MM.1S (cell line): ENCODE results near the gene CAMLG.

Source experiments
- DNase-seq: peaks from one replicate; pipeline ENCODE4 v3.0.0-alpha.2; 2015
- H2AFZ ChIP-seq: fragments of 300-600 bp; sonication (generic); 2 replicates; pipeline ENCODE4 v1.6.0; 2016; ENCODE audit warnings: antibody characterized with exemption, low read length
- H3F3A ChIP-seq: fragments of 300-600 bp; sonication (generic); 2 replicates; pipeline ENCODE4 v1.6.1; 2016; ENCODE audit warnings: mild to moderate bottlenecking, antibody characterized with exemption, low read length, moderate library complexity, mixed read lengths; ENCODE audit not compliant: insufficient read depth
- H3K27ac ChIP-seq: fragments of 300-600 bp; sonication (generic); 2 replicates; pipeline ENCODE4 v1.5.1; 2016; ENCODE audit warnings: mild to moderate bottlenecking, low read length
- H3K27me3 ChIP-seq: fragments of 300-600 bp; sonication (generic); replicated peaks from 2 replicates; pipeline ENCODE4 v1.6.0; 2016; ENCODE audit warnings: low read length; ENCODE audit not compliant: insufficient read depth
- H3K36me3 ChIP-seq: fragments of 300-600 bp; sonication (generic); replicated peaks from 2 replicates; pipeline ENCODE4 v1.6.1; 2016; ENCODE audit warnings: mild to moderate bottlenecking, low read length, mixed read lengths; ENCODE audit not compliant: insufficient read depth
- H3K4me1 ChIP-seq: fragments of 300-600 bp; sonication (generic); 2 replicates; pipeline ENCODE4 v1.6.1; 2016; ENCODE audit warnings: low read length, mixed read lengths
- H3K4me2 ChIP-seq: fragments of 300-600 bp; sonication (generic); 2 replicates; pipeline ENCODE4 v1.6.0; 2016; ENCODE audit warnings: low read depth, low read length
- H3K4me3 ChIP-seq: fragments of 300-600 bp; sonication (generic); 2 replicates; pipeline ENCODE4 v1.5.1; 2016; ENCODE audit warnings: low read length, mixed read lengths
- H3K79me2 ChIP-seq: fragments of 300-600 bp; sonication (generic); 2 replicates; pipeline ENCODE4 v1.6.1; 2016; ENCODE audit warnings: mixed run types, low read length, mixed read lengths
- H3K9ac ChIP-seq: fragments of 300-600 bp; sonication (generic); 2 replicates; pipeline ENCODE4 v1.6.1; 2016; ENCODE audit warnings: low read length, mixed read lengths
- H3K9me2 ChIP-seq: fragments of 300-600 bp; sonication (generic); replicated peaks from 2 replicates; pipeline ENCODE4 v1.6.1; 2016; ENCODE audit warnings: mild to moderate bottlenecking, low read length, mixed read lengths; ENCODE audit not compliant: insufficient read depth
- H3K9me3 ChIP-seq: fragments of 300-600 bp; sonication (generic); replicated peaks from 2 replicates; pipeline ENCODE4 v1.6.1; 2016; ENCODE audit warnings: mild to moderate bottlenecking, low read length, mixed read lengths; ENCODE audit not compliant: insufficient read depth
- H4K20me1 ChIP-seq: fragments of 300-600 bp; sonication (generic); 2 replicates; pipeline ENCODE4 v1.6.1; 2016; ENCODE audit warnings: mild to moderate bottlenecking, low read length, moderate library complexity, mixed read lengths; ENCODE audit not compliant: insufficient read depth
- CTCF ChIP-seq: fragments of 300-600 bp; sonication (generic); IDR thresholded peaks from 2 replicates; pipeline ENCODE4 v1.5.1; 2016; ENCODE audit warnings: antibody characterized with exemption, low read length, mixed read lengths
- EZH2 ChIP-seq: fragments of 300-600 bp; sonication (generic); optimal IDR thresholded peaks from 2 replicates; pipeline ENCODE3; 2017; ENCODE audit warnings: low read depth, mild to moderate bottlenecking, antibody characterized with exemption, low read length, mixed read lengths
- EZH2phosphoT487 ChIP-seq: fragments of 300-600 bp; sonication (generic); IDR thresholded peaks from 2 replicates; pipeline ENCODE4 v1.6.1; 2018; ENCODE audit warnings: antibody characterized with exemption, low read length

Gene CAMLG

GRCh38 chr5:134794082-134794481 lies 55.7 kb downstream of the CAMLG start:
- peaks cover 9% of the 10 kb centered on the region; the same call in 1 of the 2 replicates for H3K36me3 ChIP-seq
- no peak for DNase-seq
- H3K4me2 ChIP-seq = no peak overlapping the region

GRCh38 chr5:134794819-134795218 lies 56.5 kb downstream of the CAMLG start:
- Histone ChIP-seq H3K36me3 (peaks cover 9% of the 10 kb centered on the region; the same call in 1 of the 2 replicates), H2AFZ (no peak overlapping the region), H3K9me3 (no peaks in the 10 kb centered on the region), H3K9ac (no peak overlapping the region), H3F3A (peaks cover 8% of the 10 kb centered on the region; the same call in 1 of the 2 replicates), H4K20me1 (no peaks in the 10 kb centered on the region), H3K9me2 (no peaks in the 10 kb centered on the region), H3K27ac (no peak overlapping the region), H3K4me1 (peaks cover 3% of the 10 kb centered on the region; the same call in 1 of the 2 replicates), H3K27me3 (no peaks in the 10 kb centered on the region), H3K4me2 (no peak overlapping the region), H3K79me2 (no peaks in the 10 kb centered on the region), H3K4me3 (no peak overlapping the region)
- TF ChIP-seq CTCF (no peak), EZH2phosphoT487 (no peak), EZH2 (no peak)
- DNase-seq = no peak

More at GRCh38 chr5:134794082-134794481, 55.7 kb downstream of the CAMLG start:
- TF ChIP-seq EZH2phosphoT487 (no peak), EZH2 (no peak), CTCF (no peak)
- Histone ChIP-seq H3K9me2 (no peaks in the 10 kb centered on the region), H3K27ac (no peak overlapping the region), H4K20me1 (no peaks in the 10 kb centered on the region), H3K4me3 (no peak overlapping the region), H3K9ac (no peak overlapping the region), H3K79me2 (no peaks in the 10 kb centered on the region), H2AFZ (no peak overlapping the region), H3K4me1 (peaks cover 3% of the 10 kb centered on the region; the same call in 1 of the 2 replicates), H3F3A (peaks cover 8% of the 10 kb centered on the region; the same call in 1 of the 2 replicates), H3K27me3 (no peaks in the 10 kb centered on the region), H3K9me3 (no peaks in the 10 kb centered on the region)

GRCh38 chr5:134798468-134798867 lies 60.1 kb downstream of the CAMLG start:
- no peak overlapping the region for H2AFZ ChIP-seq
- peaks cover 4% of the 10 kb centered on the region; the same call in 1 of the 2 replicates for H3K36me3 ChIP-seq
- no peaks in the 10 kb centered on the region for H3K9me2 ChIP-seq
- no peak overlapping the region for H3K9ac ChIP-seq
- peaks cover 8% of the 10 kb centered on the region; the same call in 1 of the 2 replicates for H3F3A ChIP-seq
- DNase-seq = peak; percentile 14
- H3K79me2 ChIP-seq = 0 out of 2 replicates have a peak, but pooled peaks cover 4% of the 10 kb centered on the region
- peak overlapping the region; percentile 17; the same call in 1 of the 2 replicates for H3K27ac ChIP-seq
- peaks cover 3% of the 10 kb centered on the region; the same call in 1 of the 2 replicates for H3K4me1 ChIP-seq
- H3K4me2 ChIP-seq = no peak overlapping the region
- no peak overlapping the region for H3K4me3 ChIP-seq
- no peaks in the 10 kb centered on the region for H4K20me1 ChIP-seq
- no peaks in the 10 kb centered on the region for H3K9me3 ChIP-seq
- TF ChIP-seq EZH2phosphoT487 = no peak
- no peak for TF ChIP-seq CTCF
- TF ChIP-seq EZH2 = no peak
- H3K27me3 ChIP-seq = no peaks in the 10 kb centered on the region
